ENCODE measurements around the gene VPS9D1.
A peak's percentile ranks its signal among the peaks of the same experiment; 100 is the strongest.

The VPS9D1 gene

DNA sequence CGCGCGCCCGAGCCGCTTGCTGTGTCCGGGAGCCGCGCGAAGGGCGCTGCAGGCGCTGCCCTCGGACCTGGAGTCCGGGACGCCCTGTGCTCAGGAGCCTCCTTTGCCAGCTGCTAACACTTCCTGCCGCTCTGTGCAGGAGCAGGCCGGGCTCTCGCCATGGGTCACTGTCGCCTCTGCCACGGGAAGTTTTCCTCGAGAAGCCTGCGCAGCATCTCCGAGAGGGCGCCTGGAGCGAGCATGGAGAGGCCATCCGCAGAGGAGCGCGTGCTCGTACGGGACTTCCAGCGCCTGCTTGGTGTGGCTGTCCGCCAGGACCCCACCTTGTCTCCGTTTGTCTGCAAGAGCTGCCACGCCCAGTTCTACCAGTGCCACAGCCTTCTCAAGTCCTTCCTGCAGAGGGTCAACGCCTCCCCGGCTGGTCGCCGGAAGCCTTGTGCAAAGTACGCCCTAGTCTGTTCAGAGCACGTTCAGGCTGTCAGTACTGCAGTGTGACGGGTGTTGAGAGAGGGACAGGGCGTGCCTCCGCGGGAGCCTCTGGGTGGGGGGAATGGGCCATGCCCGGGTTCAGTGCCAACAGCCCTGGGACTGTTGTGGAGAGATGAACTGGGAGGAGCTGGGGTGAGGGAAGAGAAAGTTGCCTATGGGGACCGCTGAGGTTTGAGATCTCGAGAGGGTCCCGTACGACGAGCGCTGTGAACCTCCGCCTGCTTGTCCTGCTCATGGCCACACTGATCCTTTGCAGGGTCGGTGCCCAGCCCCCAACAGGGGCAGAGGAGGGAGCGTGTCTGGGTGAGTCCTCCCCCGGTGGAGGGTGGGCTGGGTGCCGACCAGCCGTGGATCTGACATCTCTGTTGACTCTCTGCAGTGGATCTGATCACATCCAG, 1.9 kb upstream of the VPS9D1 start:
- peaks cover 53% of the 10 kb centered on the region for H3K4me1 ChIP-seq (ENCODE audit: control insufficient read depth, insufficient read depth, low read length, poor library complexity, severe bottlenecking)
- no peaks in the 10 kb centered on the region for H3K9me3 ChIP-seq (ENCODE audit: control insufficient read depth, low read length)
- peak overlapping the region; percentile 96 for H3K27ac ChIP-seq (ENCODE audit: insufficient read depth, low read length, poor library complexity, severe bottlenecking)
- H3K4me3 ChIP-seq (ENCODE audit: insufficient read depth, low read depth, low read length, poor library complexity, severe bottlenecking): peak overlapping the region; percentile 78
- peak; percentile 55 to 68 (median 63) for DNase-seq
- H3K36me3 ChIP-seq (ENCODE audit: control insufficient read depth, insufficient read depth, low read length): peaks cover 30% of the 10 kb centered on the region
- no peaks in the 10 kb centered on the region for H3K27me3 ChIP-seq (replicated peaks; ENCODE audit: control insufficient read depth, insufficient read depth, low read length, poor library complexity, severe bottlenecking)

DNA sequence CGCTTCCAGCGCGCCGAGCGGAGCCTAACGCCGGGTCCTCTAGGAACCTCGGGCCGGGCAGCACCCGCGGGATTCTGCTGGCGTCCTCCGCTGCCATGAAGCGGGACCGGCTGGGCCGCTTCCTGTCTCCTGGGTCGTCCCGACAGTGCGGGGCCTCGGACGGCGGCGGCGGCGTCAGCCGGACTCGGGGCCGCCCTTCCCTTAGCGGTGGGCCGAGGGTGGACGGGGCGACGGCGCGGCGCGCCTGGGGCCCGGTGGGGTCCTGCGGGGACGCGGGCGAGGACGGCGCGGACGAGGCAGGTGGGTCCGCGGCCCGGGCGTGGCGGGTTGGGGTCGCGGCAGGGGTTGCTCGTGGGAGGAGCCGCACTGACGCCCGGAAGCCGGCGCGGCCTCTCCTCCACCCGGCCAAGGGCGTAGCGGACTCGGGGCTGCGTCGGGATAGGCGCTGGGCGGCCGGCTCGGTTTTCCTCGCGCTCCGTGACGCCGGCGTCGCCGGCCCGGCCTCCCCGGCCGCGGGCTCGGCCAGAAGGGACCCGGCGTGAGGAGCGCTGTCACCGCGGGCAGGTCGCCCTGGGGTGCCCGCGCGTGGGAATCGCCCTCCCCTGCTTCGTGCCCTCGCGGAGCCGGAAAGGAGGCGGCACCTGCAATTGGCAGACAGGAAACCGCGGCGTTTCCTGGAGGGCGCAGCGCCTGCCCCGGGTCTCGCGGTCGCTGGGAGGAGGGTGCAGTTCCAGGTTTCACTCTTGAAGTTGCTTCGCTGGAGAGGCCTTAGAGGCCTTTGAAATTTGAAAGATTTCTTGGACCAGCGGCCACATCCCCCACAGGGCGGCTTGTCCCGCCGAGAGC, 1.1 kb upstream of the VPS9D1 start:
- Histone ChIP-seq H3K4me1 (ENCODE audit: control insufficient read depth, insufficient read depth, low read length, poor library complexity, severe bottlenecking) (peaks cover 45% of the 10 kb centered on the region), H3K36me3 (ENCODE audit: control insufficient read depth, insufficient read depth, low read length) (peaks cover 22% of the 10 kb centered on the region)

DNA sequence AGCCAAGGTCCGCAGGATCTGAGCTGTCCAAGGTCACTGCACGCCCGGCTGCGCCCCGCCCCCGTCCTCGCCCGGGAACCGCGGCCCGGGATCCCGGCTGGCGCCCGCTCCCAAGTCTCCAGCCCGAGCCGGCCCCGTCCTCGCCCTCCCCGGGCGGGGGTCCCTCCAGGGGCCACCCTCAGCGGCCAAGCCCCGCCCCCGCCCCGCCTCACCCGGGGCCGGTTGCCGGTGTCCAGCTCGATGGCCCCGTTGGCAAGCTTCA, 216 bp downstream of the VPS9D1 start:
- H3K4me3 ChIP-seq (ENCODE audit: insufficient read depth, low read depth, low read length, poor library complexity, severe bottlenecking): peak overlapping the region; percentile 78
- peaks cover 34% of the 10 kb centered on the region for H3K4me1 ChIP-seq (ENCODE audit: control insufficient read depth, insufficient read depth, low read length, poor library complexity, severe bottlenecking)
- no peaks in the 10 kb centered on the region for H3K27me3 ChIP-seq (replicated peaks; ENCODE audit: control insufficient read depth, insufficient read depth, low read length, poor library complexity, severe bottlenecking)
- no peak for DNase-seq
- H3K36me3 ChIP-seq (ENCODE audit: control insufficient read depth, insufficient read depth, low read length): peaks cover 16% of the 10 kb centered on the region
- no peaks in the 10 kb centered on the region for H3K9me3 ChIP-seq (ENCODE audit: control insufficient read depth, low read length)
- H3K27ac ChIP-seq (ENCODE audit: insufficient read depth, low read length, poor library complexity, severe bottlenecking): peak overlapping the region; percentile 96

More for the DNA sequence above, 1.1 kb upstream of the VPS9D1 start:
- Histone ChIP-seq H3K27me3 (replicated peaks; ENCODE audit: control insufficient read depth, insufficient read depth, low read length, poor library complexity, severe bottlenecking) (no peaks in the 10 kb centered on the region), H3K4me3 (ENCODE audit: insufficient read depth, low read depth, low read length, poor library complexity, severe bottlenecking) (peak overlapping the region; percentile 78), H3K27ac (ENCODE audit: insufficient read depth, low read length, poor library complexity, severe bottlenecking) (peak overlapping the region; percentile 96), H3K9me3 (ENCODE audit: control insufficient read depth, low read length) (no peaks in the 10 kb centered on the region)
- peak; percentile 87 to 91 (median 88) for DNase-seq

DNA sequence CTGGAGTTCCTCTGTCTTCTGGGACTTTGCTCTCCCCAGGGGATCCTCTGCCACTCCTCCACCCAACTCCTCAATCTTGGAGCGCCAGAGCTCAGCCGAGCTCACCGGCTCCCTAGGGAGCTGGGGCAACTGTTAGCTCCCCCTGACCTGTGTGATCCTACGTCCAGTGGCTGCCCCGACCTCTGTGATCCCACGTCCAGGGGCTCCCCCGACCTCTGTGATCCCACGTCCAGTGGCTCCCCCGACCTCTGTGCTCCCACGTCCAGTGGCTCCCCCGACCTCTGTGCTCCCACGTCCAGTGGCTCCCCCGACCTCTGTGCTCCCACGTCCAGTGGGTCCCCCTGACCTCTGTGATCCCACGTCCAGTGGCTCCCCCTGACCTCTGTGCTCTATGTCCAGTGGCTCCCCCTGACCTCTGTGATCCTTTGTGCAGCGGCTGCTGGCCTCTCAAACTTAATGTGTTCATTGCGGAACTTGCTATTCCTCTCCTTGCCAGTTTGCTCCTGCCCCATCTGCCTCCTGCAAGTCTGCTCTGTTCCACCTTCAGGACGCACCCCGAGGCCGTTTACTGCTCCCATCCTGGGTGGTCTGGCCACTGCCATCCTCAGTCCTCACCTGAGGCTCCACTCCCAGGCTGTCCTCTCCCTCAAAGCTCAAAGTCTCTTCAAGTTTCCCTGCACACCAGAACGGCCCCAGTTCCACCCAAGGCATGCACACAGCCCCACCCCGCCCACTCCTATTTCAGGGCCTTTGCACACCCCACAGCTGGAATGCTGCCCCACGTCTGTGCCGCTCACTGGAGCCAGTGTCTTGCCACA, 2.8 kb downstream of the VPS9D1 start:
- peaks cover 1% of the 10 kb centered on the region for H3K36me3 ChIP-seq (ENCODE audit: control insufficient read depth, insufficient read depth, low read length)
- DNase-seq: no peak
- H3K4me1 ChIP-seq (ENCODE audit: control insufficient read depth, insufficient read depth, low read length, poor library complexity, severe bottlenecking): peaks cover 11% of the 10 kb centered on the region
- no peaks in the 10 kb centered on the region for H3K27me3 ChIP-seq (replicated peaks; ENCODE audit: control insufficient read depth, insufficient read depth, low read length, poor library complexity, severe bottlenecking)
- no peak overlapping the region for H3K27ac ChIP-seq (ENCODE audit: insufficient read depth, low read length, poor library complexity, severe bottlenecking)
- H3K9me3 ChIP-seq (ENCODE audit: control insufficient read depth, low read length): no peaks in the 10 kb centered on the region
- H3K4me3 ChIP-seq (ENCODE audit: insufficient read depth, low read depth, low read length, poor library complexity, severe bottlenecking): no peak overlapping the region

DNA sequence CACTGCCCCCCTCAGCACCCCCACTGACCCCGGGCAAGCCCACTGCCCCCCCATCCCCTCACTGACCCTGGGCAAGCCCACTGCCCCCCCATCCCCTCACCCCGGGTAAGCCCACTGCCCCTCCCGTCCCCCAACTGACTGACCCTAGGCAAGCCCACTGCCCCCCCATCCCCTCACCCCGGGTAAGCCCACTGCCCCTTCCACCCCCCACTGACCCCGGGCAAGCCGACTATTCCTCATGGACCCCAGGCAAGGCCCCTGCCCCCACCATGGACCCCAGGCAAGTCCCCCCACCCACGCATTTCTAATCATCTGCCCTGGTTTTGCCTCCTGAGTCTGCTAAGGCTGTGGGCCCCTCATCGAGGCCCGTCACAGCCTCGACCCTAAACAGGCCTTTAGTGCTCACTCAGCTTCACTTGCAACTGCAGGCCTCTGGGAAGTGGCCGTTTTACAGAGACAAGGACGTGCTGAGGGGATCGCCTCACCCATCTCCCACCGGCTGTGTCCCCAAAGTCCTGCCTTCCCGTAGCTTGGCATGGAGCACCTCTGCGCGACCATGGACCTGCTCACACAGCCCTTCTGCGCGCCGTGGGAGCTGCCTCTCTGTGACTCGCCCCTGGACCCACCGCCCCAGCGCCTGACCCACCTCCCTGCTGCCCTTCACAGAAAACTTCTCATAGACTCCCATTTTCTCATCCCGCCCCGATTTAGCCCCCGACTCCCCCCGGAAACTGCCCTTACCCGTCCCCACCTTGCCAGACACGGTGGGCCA, 3.6 kb downstream of the VPS9D1 start:
- Histone ChIP-seq H3K4me3 (ENCODE audit: insufficient read depth, low read depth, low read length, poor library complexity, severe bottlenecking) (no peak overlapping the region), H3K27me3 (replicated peaks; ENCODE audit: control insufficient read depth, insufficient read depth, low read length, poor library complexity, severe bottlenecking) (no peaks in the 10 kb centered on the region), H3K4me1 (ENCODE audit: control insufficient read depth, insufficient read depth, low read length, poor library complexity, severe bottlenecking) (peaks cover 15% of the 10 kb centered on the region), H3K36me3 (ENCODE audit: control insufficient read depth, insufficient read depth, low read length) (no peaks in the 10 kb centered on the region), H3K9me3 (ENCODE audit: control insufficient read depth, low read length) (no peaks in the 10 kb centered on the region), H3K27ac (ENCODE audit: insufficient read depth, low read length, poor library complexity, severe bottlenecking) (no peak overlapping the region)
- no peak for DNase-seq

DNA sequence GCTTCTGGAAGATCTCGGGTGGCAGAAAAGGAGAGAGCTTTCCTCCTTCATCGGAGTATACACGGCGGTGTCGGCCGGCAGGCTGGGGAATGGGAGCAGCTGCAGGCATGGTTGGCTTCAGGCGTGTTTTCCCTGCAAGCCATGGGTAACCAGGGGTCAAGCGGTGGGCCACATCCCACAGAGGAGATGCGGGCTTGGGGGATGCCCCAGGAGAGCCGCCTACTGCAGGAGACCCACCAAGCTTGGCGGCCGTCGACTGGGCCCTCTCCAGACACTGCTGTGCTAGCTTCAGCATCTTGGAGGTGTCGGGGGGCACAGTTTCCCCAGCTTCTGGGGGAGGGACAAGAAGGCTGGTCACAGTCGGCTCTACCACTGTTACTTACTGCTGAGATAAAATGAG, 4.2 kb downstream of the VPS9D1 start:
- H3K4me1 ChIP-seq (ENCODE audit: control insufficient read depth, insufficient read depth, low read length, poor library complexity, severe bottlenecking): peaks cover 18% of the 10 kb centered on the region
- no peak for DNase-seq
- no peaks in the 10 kb centered on the region for H3K36me3 ChIP-seq (ENCODE audit: control insufficient read depth, insufficient read depth, low read length)
- H3K27ac ChIP-seq (ENCODE audit: insufficient read depth, low read length, poor library complexity, severe bottlenecking): no peak overlapping the region
- H3K9me3 ChIP-seq (ENCODE audit: control insufficient read depth, low read length): no peaks in the 10 kb centered on the region
- no peak overlapping the region for H3K4me3 ChIP-seq (ENCODE audit: insufficient read depth, low read depth, low read length, poor library complexity, severe bottlenecking)
- no peaks in the 10 kb centered on the region for H3K27me3 ChIP-seq (replicated peaks; ENCODE audit: control insufficient read depth, insufficient read depth, low read length, poor library complexity, severe bottlenecking)

DNA sequence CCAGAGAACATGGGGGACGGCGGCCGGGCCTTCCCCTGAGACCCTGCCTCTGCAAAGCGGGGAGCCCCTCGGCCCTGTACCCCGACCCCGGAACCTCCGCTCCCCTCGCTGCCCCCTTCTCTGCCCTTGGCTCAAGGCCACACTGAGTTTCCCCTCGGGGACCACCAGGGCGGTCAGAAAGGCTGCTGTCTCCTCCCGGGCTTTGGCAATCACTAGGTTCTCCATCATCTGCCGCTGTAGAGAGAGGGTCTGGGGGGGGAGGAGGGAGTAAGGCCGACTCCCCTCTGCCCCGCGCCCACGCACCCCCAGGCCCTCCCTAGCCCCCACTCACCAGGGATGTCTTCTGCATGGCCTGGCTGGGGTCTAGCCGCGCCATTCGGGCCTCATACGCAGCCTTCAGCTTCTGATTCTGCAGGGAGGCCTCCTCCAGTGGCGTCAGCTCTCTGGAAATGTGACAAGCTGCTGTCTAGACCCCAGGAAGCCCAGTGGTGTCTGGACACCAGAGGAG, 8.4 kb downstream of the VPS9D1 start:
- H3K9me3 ChIP-seq (ENCODE audit: control insufficient read depth, low read length): no peaks in the 10 kb centered on the region
- DNase-seq: no peak
- H3K27me3 ChIP-seq (replicated peaks; ENCODE audit: control insufficient read depth, insufficient read depth, low read length, poor library complexity, severe bottlenecking): no peaks in the 10 kb centered on the region
- H3K4me3 ChIP-seq (ENCODE audit: insufficient read depth, low read depth, low read length, poor library complexity, severe bottlenecking): peak overlapping the region; percentile 55
- H3K36me3 ChIP-seq (ENCODE audit: control insufficient read depth, insufficient read depth, low read length): no peaks in the 10 kb centered on the region
- no peak overlapping the region for H3K27ac ChIP-seq (ENCODE audit: insufficient read depth, low read length, poor library complexity, severe bottlenecking)
- H3K4me1 ChIP-seq (ENCODE audit: control insufficient read depth, insufficient read depth, low read length, poor library complexity, severe bottlenecking): peaks cover 11% of the 10 kb centered on the region

DNA sequence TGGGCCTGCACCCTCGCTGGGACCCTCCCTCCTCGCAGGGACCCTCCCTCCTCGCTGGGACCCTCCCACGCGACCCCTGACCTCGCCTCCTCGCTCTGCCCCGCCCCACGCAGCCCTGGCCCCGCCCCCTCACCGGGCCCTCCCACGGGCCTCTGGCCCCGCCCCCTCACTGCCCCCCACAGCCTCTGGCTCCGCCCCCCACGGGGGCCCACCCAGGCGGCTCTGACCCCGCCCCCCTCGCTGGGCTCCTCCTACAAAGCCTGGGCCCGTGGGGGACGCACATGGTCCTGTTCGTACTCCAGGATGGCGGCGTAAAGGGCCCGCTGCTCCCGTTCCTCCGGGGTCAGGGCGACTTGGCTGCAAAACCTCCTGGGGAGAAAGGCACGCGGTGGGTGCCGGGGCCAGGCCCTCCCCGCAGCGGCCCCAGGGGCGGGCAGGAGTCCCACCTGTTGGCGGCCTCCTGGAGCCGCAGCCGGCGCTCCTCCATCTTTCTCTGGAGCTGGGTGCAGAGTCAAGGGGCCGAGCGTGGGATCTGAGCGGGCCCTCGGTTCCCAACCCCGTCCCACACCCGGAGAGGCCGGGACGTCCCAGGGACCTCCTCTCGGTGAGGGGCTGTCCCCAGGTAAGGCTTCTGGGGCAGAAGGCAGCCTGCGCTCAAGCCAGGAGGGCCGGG, 9.0 kb downstream of the VPS9D1 start:
- DNase-seq: peak; percentile 47 to 65 (median 61)
- no peaks in the 10 kb centered on the region for H3K36me3 ChIP-seq (ENCODE audit: control insufficient read depth, insufficient read depth, low read length)
- no peak overlapping the region for H3K27ac ChIP-seq (ENCODE audit: insufficient read depth, low read length, poor library complexity, severe bottlenecking)
- H3K4me3 ChIP-seq (ENCODE audit: insufficient read depth, low read depth, low read length, poor library complexity, severe bottlenecking): peak overlapping the region; percentile 55
- H3K4me1 ChIP-seq (ENCODE audit: control insufficient read depth, insufficient read depth, low read length, poor library complexity, severe bottlenecking): peaks cover 11% of the 10 kb centered on the region
- no peaks in the 10 kb centered on the region for H3K9me3 ChIP-seq (ENCODE audit: control insufficient read depth, low read length)
- H3K27me3 ChIP-seq (replicated peaks; ENCODE audit: control insufficient read depth, insufficient read depth, low read length, poor library complexity, severe bottlenecking): no peaks in the 10 kb centered on the region

All from effector memory CD4-positive, alpha-beta T cell (primary cell).